GM19240 (cell line): Measurements from ENCODE around the gene USP38.
"Not testable (repeated sequence)": the region's sequence is repeated elsewhere in the genome, so short reads cannot be mapped to it uniquely, and the experiment has no call there.

Source experiments
- DNase-seq: peaks from one replicate; pipeline ENCODE4 v3.0.0; 2011; ENCODE audit warnings: low spot score; ENCODE audit not compliant: insufficient read length

USP38 gene, protein sequence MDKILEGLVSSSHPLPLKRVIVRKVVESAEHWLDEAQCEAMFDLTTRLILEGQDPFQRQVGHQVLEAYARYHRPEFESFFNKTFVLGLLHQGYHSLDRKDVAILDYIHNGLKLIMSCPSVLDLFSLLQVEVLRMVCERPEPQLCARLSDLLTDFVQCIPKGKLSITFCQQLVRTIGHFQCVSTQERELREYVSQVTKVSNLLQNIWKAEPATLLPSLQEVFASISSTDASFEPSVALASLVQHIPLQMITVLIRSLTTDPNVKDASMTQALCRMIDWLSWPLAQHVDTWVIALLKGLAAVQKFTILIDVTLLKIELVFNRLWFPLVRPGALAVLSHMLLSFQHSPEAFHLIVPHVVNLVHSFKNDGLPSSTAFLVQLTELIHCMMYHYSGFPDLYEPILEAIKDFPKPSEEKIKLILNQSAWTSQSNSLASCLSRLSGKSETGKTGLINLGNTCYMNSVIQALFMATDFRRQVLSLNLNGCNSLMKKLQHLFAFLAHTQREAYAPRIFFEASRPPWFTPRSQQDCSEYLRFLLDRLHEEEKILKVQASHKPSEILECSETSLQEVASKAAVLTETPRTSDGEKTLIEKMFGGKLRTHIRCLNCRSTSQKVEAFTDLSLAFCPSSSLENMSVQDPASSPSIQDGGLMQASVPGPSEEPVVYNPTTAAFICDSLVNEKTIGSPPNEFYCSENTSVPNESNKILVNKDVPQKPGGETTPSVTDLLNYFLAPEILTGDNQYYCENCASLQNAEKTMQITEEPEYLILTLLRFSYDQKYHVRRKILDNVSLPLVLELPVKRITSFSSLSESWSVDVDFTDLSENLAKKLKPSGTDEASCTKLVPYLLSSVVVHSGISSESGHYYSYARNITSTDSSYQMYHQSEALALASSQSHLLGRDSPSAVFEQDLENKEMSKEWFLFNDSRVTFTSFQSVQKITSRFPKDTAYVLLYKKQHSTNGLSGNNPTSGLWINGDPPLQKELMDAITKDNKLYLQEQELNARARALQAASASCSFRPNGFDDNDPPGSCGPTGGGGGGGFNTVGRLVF

DNA sequence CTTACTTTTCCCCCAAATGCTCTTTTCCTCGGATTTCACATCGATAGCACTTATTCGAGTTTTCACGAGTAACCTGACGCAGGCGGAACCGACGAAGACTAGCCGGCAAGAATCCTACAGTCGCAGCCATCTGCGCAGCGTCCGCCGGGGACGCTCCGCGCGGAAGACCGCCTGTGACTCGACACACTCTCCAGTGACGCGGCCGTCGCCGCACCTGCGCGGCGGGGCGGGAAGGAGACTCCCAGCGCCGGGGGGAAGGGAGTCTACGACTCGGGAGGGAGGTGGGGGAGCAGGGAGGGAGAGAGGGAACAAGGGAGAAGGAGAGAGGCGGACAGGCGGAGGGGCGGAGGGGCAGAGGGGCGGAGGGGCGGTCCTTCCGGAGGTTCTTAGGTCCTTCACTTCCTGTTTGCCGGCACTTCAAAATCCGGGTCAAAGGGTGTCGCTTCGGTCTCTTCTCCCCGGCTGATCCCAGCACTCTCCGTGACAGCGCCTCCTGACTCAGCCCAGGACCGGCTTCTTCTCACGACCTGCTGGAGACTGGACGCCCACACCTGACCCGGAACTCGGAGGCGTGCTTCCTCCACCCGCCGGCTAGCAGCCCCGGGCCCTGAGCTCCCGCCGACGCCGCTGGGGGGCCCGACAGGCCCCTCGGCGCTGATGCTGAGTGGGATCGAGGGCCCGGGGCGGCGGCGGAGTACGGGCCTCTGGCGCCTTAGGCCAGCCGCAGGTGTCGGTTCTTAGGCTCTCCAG is at the start of gene USP38:
USP38 (plus strand) TSS at position 415 of the 750 bp plus-strand sequence. CDS start 534 bp downstream, outside the sequence.
- peak; percentile 37 for DNase-seq

GRCh38 chr4:143135358-143135757 is 49.4 kb upstream of the USP38 start:
- DNase-seq: no peak

DNA sequence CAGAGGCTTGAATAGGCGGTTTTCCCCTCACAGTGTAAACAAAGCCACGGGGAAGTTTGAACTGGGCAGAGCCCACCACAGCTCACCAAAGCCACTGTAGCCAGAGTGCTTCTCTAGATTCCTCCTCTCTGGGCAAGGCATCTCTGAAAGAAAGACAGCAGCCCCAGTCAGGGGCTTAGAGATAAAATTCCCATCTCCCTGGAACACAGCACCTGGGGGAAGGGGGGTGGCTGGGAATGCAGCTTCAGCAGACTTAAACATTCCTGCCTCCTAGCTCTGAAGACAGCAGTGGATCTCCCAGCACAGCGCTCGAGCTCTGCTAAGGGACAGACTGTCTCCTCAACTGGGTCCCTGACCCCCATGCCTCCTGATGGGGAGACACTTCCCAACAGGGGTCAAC is 44.0 kb upstream of the USP38 start:
- DNase-seq: no peak

- no peak for DNase-seq
Observed at GRCh38 chr4:143148521-143148920, 36.2 kb upstream of the USP38 start.

GRCh38 chr4:143156853-143157252 is 27.9 kb upstream of the USP38 start:
- no peak for DNase-seq

GRCh38 chr4:143163614-143164013 is 21.1 kb upstream of the USP38 start:
- DNase-seq: no peak

DNA sequence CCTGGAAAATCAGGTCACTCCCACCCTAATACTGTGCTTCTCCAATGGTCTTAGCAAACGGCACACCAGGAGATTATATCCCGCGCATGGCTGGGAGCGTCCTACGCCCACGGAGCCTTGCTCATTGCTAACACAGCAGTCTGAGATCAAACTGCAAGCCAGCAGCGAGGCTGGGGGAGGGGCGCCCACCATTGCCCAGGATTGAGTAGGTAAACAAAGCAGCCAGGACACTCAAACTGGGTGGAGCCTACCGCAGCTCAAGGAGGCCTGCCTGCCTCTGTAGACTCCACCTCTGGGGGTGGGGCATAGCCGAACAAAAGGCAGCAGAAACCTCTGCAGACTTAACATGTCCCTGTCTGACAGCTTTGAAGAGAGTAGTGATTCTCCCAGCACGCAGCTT is 18.0 kb upstream of the USP38 start:
- not testable (repeated sequence) for DNase-seq

- no peak for DNase-seq
Observed at GRCh38 chr4:143178923-143179322, 5.8 kb upstream of the USP38 start.

- DNase-seq: no peak
Observed at GRCh38 chr4:143183513-143184216, 1.1 kb upstream of the USP38 start.

- no peak for DNase-seq
Observed at GRCh38 chr4:143184217-143184502, 557 bp upstream of the USP38 start.

DNA sequence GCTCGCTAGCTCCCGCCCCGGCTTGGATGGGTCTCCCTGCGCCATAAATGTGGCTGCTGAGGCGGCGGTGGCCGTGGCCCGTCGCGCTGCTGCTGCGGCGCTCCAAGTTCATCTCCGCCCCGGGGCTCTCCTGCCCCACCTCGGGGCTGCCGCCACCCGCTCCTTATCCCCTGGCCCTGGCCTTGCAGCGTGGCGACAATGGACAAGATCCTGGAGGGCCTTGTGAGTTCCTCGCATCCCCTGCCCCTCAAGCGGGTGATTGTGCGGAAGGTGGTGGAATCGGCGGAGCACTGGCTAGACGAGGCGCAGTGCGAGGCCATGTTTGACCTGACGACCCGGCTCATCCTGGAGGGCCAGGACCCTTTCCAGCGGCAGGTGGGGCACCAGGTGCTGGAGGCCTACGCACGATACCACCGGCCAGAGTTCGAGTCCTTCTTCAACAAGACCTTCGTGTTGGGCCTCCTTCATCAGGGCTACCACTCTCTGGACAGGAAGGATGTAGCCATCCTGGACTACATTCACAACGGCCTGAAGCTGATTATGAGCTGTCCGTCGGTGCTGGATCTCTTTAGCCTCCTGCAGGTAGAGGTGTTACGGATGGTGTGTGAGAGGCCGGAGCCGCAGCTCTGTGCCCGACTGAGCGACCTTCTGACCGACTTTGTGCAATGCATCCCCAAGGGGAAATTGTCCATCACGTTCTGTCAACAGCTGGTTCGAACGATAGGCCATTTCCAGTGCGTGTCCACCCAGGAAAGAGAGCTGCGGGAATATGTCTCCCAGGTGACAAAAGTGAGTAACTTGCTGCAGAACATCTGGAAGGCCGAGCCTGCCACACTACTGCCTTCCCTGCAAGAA is 763 bp downstream of the USP38 start:
- DNase-seq: no peak

- no peak for DNase-seq
Observed at GRCh38 chr4:143186212-143186611, 1.5 kb downstream of the USP38 start.

- DNase-seq: no peak
Observed at GRCh38 chr4:143186649-143187048, 1.9 kb downstream of the USP38 start.

DNA sequence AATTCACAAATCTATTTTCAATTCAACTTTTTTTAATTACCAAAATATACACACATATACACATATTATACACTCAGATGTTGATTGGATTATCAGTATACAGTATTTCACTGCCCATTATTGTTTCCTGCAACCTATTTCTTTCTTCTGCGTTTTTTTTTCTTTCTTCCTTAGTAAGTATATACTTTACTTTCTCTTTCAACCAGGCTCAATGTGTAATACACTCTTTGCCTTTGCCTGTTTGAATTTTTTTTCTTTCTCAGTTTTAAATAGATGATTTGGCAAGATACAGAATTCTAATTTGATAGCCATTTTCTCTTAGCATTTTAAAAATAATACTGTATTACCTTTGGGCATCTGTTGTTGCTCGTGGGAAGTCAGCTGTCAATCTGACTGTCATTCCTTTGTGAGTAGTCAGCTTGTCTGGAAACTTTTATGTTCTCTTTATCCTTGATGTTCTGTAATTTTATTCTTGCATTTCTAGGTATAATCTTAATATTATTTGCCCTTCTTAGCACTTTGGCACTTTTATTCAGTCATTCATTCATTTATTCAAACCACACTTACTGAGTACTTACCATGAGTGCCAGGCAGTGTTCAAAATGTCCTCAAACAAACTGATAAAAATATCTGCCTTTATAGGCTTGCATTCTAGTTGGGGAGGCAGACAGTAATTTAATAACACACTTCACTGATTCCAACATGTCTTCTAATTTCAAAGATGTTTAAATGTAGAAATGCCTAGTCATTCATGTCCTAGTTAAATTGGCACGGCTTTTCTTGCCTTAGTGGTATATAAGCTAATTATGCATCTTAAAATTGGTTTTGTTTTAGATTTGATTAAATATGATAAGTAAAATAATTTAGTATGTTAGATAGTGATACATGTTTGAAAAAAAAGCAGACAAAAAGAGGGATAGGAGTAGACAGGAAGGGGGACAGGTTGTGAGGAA is 3.7 kb downstream of the USP38 start:
- no peak for DNase-seq

DNA sequence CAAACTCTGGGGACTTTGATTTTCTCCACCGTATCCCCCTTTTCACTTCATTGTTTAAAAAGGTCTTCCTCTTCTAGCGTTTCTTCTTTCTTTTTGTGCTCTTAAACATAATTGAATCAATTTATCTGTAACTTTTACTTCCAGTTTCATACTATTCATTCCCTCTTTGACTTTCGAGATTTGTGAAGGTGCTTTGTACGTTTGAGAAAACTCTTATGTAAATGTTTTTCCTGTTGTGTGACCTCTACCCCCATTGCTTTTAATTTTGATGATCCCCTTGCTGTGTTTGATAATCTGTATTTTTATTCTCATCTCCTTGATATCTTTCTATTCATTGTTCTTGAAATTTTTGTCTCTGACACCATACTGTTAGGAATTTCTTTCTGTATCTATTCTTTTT is 4.8 kb downstream of the USP38 start:
- no peak for DNase-seq

GRCh38 chr4:143195581-143195980 is 10.9 kb downstream of the USP38 start:
- no peak for DNase-seq

GRCh38 chr4:143196323-143196722 is 11.6 kb downstream of the USP38 start:
- no peak for DNase-seq

GRCh38 chr4:143199503-143199902 is 14.8 kb downstream of the USP38 start:
- no peak for DNase-seq

DNA sequence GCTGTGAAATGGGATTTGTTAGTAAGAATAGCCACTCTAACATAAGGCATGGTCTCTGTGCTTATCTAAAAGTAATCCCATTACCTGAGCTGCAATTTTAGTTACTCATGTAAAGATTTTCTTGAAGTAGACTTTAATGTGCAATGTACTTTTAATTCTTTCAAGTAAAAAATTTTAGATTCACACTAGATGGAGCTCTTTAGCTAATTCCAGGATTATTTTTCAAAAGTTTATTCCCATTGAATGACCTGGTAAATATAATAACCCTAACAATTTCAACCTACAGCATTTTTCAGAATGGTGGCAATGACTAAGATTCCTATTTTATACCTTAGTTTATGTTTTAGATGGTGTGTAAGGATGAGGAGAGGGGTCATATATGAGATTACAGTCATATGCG is 18.1 kb downstream of the USP38 start:
- DNase-seq: no peak
